NB4 (cell line): ENCODE data around the gene CHAD.
"Not testable (repeated sequence)": the region's sequence is repeated elsewhere in the genome, so short reads cannot be mapped to it uniquely, and the experiment has no call there.

ENCODE experiments used
- DNase-seq: peaks from one replicate; pipeline ENCODE4 v3.0.0; 2010; ENCODE audit warnings: low read depth
- H3K4me3 ChIP-seq: one replicate; pipeline ENCODE4 v1.5.1; 2011; ENCODE audit warnings: mild to moderate bottlenecking, low read depth, low read length, moderate library complexity
- MYC ChIP-seq: IDR thresholded peaks from 2 replicates; pipeline ENCODE4 v1.6.1; 2011; ENCODE audit warnings: low read depth, low read length
- POLR2A ChIP-seq: IDR thresholded peaks from 2 replicates; pipeline ENCODE4 v1.6.1; 2011; ENCODE audit warnings: mild to moderate bottlenecking; ENCODE audit not compliant: insufficient read length; ENCODE audit errors: extremely low read depth
- TF ChIP-seq, protein P1 (sequence below): IDR thresholded peaks from one replicate; pipeline ENCODE4 v1.5.1; 2012; ENCODE audit warnings: low read depth, low read length
- TF ChIP-seq, protein P2 (sequence below): IDR thresholded peaks from 2 replicates; pipeline ENCODE4 v1.6.1; 2011; ENCODE audit warnings: low read depth, low read length

Gene CHAD

DNA sequence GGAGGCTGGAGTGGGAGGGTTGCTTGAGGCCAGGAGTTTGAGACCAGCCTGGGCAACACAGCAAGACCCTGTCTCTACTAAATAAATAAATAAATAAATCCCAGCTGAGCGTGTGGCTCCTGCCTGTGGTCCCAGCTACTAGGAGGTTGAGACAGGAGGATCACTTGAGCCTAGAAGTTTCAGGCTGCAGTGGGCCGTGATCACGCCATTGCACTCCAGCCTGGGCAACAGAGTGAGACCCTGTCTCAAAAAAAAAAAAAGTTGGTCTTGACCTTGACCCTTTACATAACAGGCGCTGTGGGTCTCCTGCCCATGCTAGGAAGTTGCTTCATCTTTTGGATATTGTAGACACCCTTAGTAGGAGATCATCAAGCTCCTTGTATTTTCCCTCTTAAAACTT is 31.3 kb downstream of the CHAD start:
- DNase-seq = no peak
- TF ChIP-seq, protein P1, sequence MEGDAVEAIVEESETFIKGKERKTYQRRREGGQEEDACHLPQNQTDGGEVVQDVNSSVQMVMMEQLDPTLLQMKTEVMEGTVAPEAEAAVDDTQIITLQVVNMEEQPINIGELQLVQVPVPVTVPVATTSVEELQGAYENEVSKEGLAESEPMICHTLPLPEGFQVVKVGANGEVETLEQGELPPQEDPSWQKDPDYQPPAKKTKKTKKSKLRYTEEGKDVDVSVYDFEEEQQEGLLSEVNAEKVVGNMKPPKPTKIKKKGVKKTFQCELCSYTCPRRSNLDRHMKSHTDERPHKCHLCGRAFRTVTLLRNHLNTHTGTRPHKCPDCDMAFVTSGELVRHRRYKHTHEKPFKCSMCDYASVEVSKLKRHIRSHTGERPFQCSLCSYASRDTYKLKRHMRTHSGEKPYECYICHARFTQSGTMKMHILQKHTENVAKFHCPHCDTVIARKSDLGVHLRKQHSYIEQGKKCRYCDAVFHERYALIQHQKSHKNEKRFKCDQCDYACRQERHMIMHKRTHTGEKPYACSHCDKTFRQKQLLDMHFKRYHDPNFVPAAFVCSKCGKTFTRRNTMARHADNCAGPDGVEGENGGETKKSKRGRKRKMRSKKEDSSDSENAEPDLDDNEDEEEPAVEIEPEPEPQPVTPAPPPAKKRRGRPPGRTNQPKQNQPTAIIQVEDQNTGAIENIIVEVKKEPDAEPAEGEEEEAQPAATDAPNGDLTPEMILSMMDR = no peak
- TF ChIP-seq MYC (no peak), POLR2A (no peak)
- TF ChIP-seq, protein P2, sequence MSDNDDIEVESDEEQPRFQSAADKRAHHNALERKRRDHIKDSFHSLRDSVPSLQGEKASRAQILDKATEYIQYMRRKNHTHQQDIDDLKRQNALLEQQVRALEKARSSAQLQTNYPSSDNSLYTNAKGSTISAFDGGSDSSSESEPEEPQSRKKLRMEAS = no peak
- no peak overlapping the region for H3K4me3 ChIP-seq

DNA sequence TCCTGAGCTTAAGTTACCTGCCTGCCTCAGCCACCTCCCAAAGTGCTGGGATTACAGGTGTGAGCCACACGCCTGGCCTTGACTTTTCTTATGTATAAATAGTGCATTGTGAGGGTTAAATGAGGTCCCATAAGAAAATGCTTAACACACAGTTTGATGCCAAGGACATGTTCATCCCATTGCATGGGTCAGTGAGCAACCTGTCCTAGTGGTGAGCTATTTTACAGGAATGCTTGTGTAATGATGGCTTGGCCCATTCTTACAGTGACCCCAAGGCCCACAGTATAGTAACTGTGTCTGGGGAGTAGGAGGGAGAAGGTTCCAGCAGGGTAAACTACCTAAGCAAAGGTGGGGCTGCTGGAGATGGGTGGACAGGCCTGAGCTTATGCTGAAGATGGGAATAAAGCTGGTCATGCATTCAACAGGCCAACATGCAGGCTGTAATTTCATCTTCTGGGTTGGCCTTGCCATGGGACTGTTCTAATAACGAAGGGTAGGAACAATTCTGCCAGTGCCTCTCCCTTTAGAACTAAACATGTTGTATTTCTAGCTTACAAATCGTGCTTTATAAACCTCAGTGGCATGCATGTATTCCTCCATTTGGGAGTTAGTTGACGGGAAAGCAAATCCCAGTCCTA is 36.4 kb downstream of the CHAD start:
- no peak overlapping the region for H3K4me3 ChIP-seq
- DNase-seq = no peak
- TF ChIP-seq POLR2A (no peak), MYC (no peak)
- TF ChIP-seq, protein P2 = no peak
- TF ChIP-seq, protein P1 = no peak

DNA sequence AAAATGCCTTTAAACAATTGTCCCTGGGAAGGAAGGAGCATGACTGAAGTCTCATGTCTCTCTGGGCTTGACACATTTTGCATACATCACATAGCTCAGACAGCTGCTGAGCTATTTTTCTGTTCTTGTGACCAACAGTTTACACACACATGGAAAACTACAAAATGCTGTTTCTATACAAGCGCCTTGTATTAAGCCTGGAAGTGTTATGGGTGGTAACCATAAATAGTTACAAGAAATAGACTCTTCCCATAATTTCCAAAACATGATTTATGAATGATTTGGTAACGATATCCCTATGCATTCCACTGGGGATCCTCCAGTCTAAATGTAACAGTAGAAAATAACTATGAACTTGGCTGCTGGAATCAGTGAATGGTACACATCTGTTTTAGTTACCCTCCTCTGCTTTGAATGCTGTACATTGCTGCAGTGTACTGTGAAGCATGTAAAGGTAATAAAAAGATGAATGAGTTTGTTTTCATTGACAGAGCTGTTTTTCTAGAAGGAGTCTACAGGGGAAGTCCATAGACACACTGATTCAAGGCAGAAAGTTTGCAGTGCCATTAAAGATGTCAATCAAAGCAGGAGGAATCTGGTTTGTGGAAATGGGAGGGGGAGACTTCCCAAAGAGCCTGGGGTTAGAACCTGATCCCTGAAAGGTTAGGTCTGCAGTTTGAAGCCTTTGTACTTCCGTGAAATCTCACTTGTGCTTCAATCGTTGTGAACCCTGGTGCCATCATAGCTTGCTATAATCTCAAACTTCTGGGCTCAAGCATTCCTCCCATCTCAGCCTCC is 37.7 kb downstream of the CHAD start:
- no peak for TF ChIP-seq POLR2A
- TF ChIP-seq MYC = no peak
- TF ChIP-seq, protein P1 = no peak
- TF ChIP-seq, protein P2 = no peak
- H3K4me3 ChIP-seq = no peak overlapping the region
- DNase-seq = no peak

DNA sequence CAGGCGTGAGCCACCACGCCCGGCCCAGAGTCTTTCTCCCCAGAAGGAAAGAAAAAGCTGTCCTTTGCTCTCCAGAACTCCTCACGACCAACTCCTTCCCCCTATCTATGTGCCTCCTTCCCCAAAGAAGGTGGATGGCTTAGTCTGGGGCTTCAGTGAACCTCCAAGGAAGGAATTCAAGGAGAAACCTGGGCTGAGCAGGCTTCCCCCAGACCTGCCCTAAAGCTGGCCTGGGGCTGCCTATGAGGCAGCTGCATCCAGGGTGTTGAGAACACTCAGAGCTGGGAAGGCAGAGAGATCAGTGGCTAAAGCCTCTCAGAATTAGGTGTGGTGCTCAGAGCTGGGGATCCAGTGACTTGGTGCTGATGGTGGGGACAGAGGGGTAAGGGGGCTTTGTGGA is 38.9 kb downstream of the CHAD start:
- no peak overlapping the region for H3K4me3 ChIP-seq
- no peak for DNase-seq
- TF ChIP-seq, protein P2 = no peak
- TF ChIP-seq MYC = no peak
- TF ChIP-seq, protein P1 = no peak
- no peak for TF ChIP-seq POLR2A

DNA sequence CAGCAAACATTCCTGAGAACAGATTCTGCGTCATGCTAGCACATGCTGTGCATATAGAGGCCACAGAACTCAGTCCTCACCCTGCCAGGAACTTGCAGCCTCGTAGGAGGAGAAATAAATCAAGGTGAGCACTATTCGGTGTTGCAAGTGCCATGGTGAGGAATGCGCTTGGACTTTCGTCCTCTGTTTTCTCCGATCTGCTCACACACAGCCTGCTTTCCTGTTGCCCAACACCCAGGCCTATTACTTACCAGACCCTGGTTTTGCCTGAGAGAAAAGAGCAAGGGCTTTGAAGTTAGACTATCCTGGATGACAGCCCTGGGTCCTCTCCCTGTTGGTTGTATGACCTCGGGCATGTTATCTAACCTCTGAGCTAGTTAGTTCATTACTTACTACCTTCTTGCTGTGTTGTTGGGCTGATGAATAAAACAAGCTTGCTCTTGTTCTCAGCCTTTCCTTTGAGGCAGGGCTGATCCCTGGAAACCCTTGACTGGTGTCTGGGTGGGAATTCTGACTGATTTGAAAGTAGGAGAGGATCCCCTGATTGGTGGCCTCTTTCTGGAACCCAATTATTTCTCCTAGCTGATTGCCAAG is 39.8 kb downstream of the CHAD start:
- no peak overlapping the region for H3K4me3 ChIP-seq
- DNase-seq = no peak
- TF ChIP-seq, protein P2 = no peak
- TF ChIP-seq, protein P1 = no peak
- TF ChIP-seq MYC = no peak
- no peak for TF ChIP-seq POLR2A

DNA sequence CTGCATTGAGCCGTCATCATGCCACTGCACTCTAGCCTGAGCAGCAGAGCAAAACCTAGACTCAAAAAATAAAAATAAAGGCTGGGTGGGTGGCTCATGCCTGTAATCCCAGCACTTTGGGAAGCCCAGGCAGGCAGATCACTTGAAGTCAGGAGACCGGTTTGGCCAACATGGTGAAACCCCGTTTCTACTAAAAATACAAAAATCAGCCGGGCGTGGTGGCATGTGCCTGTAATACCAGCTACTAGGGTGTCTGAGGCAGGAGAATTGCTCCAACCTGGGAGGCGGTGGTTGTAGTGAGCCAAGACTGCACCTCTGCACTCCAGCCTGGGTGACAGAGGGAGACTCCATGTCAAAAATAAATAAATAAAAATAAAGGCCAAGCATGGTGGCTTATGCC is 40.6 kb downstream of the CHAD start:
- not testable (repeated sequence) for H3K4me3 ChIP-seq, DNase-seq
